ENCODE data around the gene ZNF692.

ZNF692 gene

GRCh38 chr1:248824301-248824700 is 34.6 kb downstream of the ZNF692 start:
- Histone ChIP-seq H3K9me3 (ENCODE audit: control insufficient read depth in 2 of 2, low read length in 2 of 2) (no peaks in the 10 kb centered on the region), H3K27me3 (ENCODE audit: control insufficient read depth in 1 of 2, insufficient read depth in 2 of 2, low read length in 2 of 2) (no peaks in the 10 kb centered on the region), H3K27ac (ENCODE audit: low read length) (no peak overlapping the region), H3K4me3 (ENCODE audit: low read length in 2 of 2) (peak overlapping the region; percentile 96 to 97), H3K9ac (ENCODE audit: low read length in 2 of 2) (peak overlapping the region; percentile 51 to 95), H3K36me3 (ENCODE audit: control insufficient read depth in 2 of 2, insufficient read depth in 2 of 2, low read length in 2 of 2) (peaks cover 8 to 22% of the 10 kb centered on the region in 2 donors), H3K4me1 (ENCODE audit: control insufficient read depth, insufficient read depth, low read length) (peaks cover 59% of the 10 kb centered on the region)

- Histone ChIP-seq H3K27me3 (ENCODE audit: control insufficient read depth in 1 of 2, insufficient read depth in 2 of 2, low read length in 2 of 2) (no peaks in the 10 kb centered on the region), H3K9me3 (ENCODE audit: control insufficient read depth in 2 of 2, low read length in 2 of 2) (no peaks in the 10 kb centered on the region), H3K9ac (ENCODE audit: low read length in 2 of 2) (peak overlapping the region in 1 of 2 donors; percentile 36), H3K27ac (ENCODE audit: low read length) (no peak overlapping the region), H3K4me1 (ENCODE audit: control insufficient read depth, insufficient read depth, low read length) (peaks cover 64% of the 10 kb centered on the region), H3K4me3 (ENCODE audit: low read length in 2 of 2) (peak overlapping the region; percentile 33 to 96), H3K36me3 (ENCODE audit: control insufficient read depth in 2 of 2, insufficient read depth in 2 of 2, low read length in 2 of 2) (peaks cover 8 to 22% of the 10 kb centered on the region in 2 donors)
These were observed 35.3 kb downstream of the ZNF692 start for GRCh38 chr1:248823517-248824001.

GRCh38 chr1:248822148-248823032 is 36.5 kb downstream of the ZNF692 start:
- Histone ChIP-seq H3K9me3 (ENCODE audit: control insufficient read depth in 2 of 2, low read length in 2 of 2) (no peaks in the 10 kb centered on the region), H3K4me3 (ENCODE audit: low read length in 2 of 2) (peak overlapping the region in 1 of 2 donors; percentile 49), H3K4me1 (ENCODE audit: control insufficient read depth, insufficient read depth, low read length) (peaks cover 64% of the 10 kb centered on the region), H3K9ac (ENCODE audit: low read length in 2 of 2) (no peak overlapping the region), H3K36me3 (ENCODE audit: control insufficient read depth in 2 of 2, insufficient read depth in 2 of 2, low read length in 2 of 2) (peaks cover 8 to 22% of the 10 kb centered on the region in 2 donors), H3K27me3 (ENCODE audit: control insufficient read depth in 1 of 2, insufficient read depth in 2 of 2, low read length in 2 of 2) (no peaks in the 10 kb centered on the region), H3K27ac (ENCODE audit: low read length) (no peak overlapping the region)

GRCh38 chr1:248821641-248822040 is 37.2 kb downstream of the ZNF692 start:
- Histone ChIP-seq H3K27me3 (ENCODE audit: control insufficient read depth in 1 of 2, insufficient read depth in 2 of 2, low read length in 2 of 2) (no peaks in the 10 kb centered on the region), H3K9me3 (ENCODE audit: control insufficient read depth in 2 of 2, low read length in 2 of 2) (no peaks in the 10 kb centered on the region), H3K4me3 (ENCODE audit: low read length in 2 of 2) (no peak overlapping the region), H3K4me1 (ENCODE audit: control insufficient read depth, insufficient read depth, low read length) (peaks cover 58% of the 10 kb centered on the region), H3K36me3 (ENCODE audit: control insufficient read depth in 2 of 2, insufficient read depth in 2 of 2, low read length in 2 of 2) (peaks cover 8 to 26% of the 10 kb centered on the region in 2 donors), H3K27ac (ENCODE audit: low read length) (peak overlapping the region; percentile 31), H3K9ac (ENCODE audit: low read length in 2 of 2) (peak overlapping the region in 1 of 2 donors; percentile 36)

- no peak overlapping the region for H3K27ac ChIP-seq (ENCODE audit: low read length)
These were observed 37.8 kb downstream of the ZNF692 start for GRCh38 chr1:248821101-248821500.

GRCh38 chr1:248820041-248820585 is 38.8 kb downstream of the ZNF692 start:
- Histone ChIP-seq H3K9me3 (ENCODE audit: control insufficient read depth in 2 of 2, low read length in 2 of 2) (no peaks in the 10 kb centered on the region), H3K9ac (ENCODE audit: low read length in 2 of 2) (no peak overlapping the region), H3K36me3 (ENCODE audit: control insufficient read depth in 2 of 2, insufficient read depth in 2 of 2, low read length in 2 of 2) (peaks cover 22 to 38% of the 10 kb centered on the region in 2 donors), H3K4me1 (ENCODE audit: control insufficient read depth, insufficient read depth, low read length) (peaks cover 53% of the 10 kb centered on the region), H3K27ac (ENCODE audit: low read length) (no peak overlapping the region), H3K27me3 (ENCODE audit: control insufficient read depth in 1 of 2, insufficient read depth in 2 of 2, low read length in 2 of 2) (no peaks in the 10 kb centered on the region), H3K4me3 (ENCODE audit: low read length in 2 of 2) (no peak overlapping the region)

More at GRCh38 chr1:248821101-248821500, 37.8 kb downstream of the ZNF692 start:
- no peaks in the 10 kb centered on the region for H3K27me3 ChIP-seq (ENCODE audit: control insufficient read depth in 1 of 2, insufficient read depth in 2 of 2, low read length in 2 of 2)
- H3K4me1 ChIP-seq (ENCODE audit: control insufficient read depth, insufficient read depth, low read length): peaks cover 55% of the 10 kb centered on the region
- no peak overlapping the region for H3K4me3 ChIP-seq (ENCODE audit: low read length in 2 of 2)
- no peak overlapping the region for H3K9ac ChIP-seq (ENCODE audit: low read length in 2 of 2)
- no peaks in the 10 kb centered on the region for H3K9me3 ChIP-seq (ENCODE audit: control insufficient read depth in 2 of 2, low read length in 2 of 2)
- peaks cover 13 to 30% of the 10 kb centered on the region in 2 donors for H3K36me3 ChIP-seq (ENCODE audit: control insufficient read depth in 2 of 2, insufficient read depth in 2 of 2, low read length in 2 of 2)

- Histone ChIP-seq H3K36me3 (ENCODE audit: control insufficient read depth in 2 of 2, insufficient read depth in 2 of 2, low read length in 2 of 2) (peaks cover 33 to 45% of the 10 kb centered on the region in 2 donors), H3K27me3 (ENCODE audit: control insufficient read depth in 1 of 2, insufficient read depth in 2 of 2, low read length in 2 of 2) (no peaks in the 10 kb centered on the region), H3K4me1 (ENCODE audit: control insufficient read depth, insufficient read depth, low read length) (peaks cover 39% of the 10 kb centered on the region), H3K27ac (ENCODE audit: low read length) (no peak overlapping the region), H3K9ac (ENCODE audit: low read length in 2 of 2) (peak overlapping the region in 1 of 2 donors; percentile 21), H3K4me3 (ENCODE audit: low read length in 2 of 2) (no peak overlapping the region), H3K9me3 (ENCODE audit: control insufficient read depth in 2 of 2, low read length in 2 of 2) (no peaks in the 10 kb centered on the region)
These were observed 40.1 kb downstream of the ZNF692 start for GRCh38 chr1:248818505-248819374.

GRCh38 chr1:248817065-248817464 is 41.8 kb downstream of the ZNF692 start:
- Histone ChIP-seq H3K27me3 (ENCODE audit: control insufficient read depth in 1 of 2, insufficient read depth in 2 of 2, low read length in 2 of 2) (no peaks in the 10 kb centered on the region), H3K4me3 (ENCODE audit: low read length in 2 of 2) (no peak overlapping the region), H3K4me1 (ENCODE audit: control insufficient read depth, insufficient read depth, low read length) (peaks cover 24% of the 10 kb centered on the region), H3K27ac (ENCODE audit: low read length) (no peak overlapping the region), H3K9ac (ENCODE audit: low read length in 2 of 2) (no peak overlapping the region), H3K9me3 (ENCODE audit: control insufficient read depth in 2 of 2, low read length in 2 of 2) (no peaks in the 10 kb centered on the region), H3K36me3 (ENCODE audit: control insufficient read depth in 2 of 2, insufficient read depth in 2 of 2, low read length in 2 of 2) (peaks cover 41 to 57% of the 10 kb centered on the region in 2 donors)

- peaks cover 17% of the 10 kb centered on the region for H3K4me1 ChIP-seq (ENCODE audit: control insufficient read depth, insufficient read depth, low read length)
- H3K27me3 ChIP-seq (ENCODE audit: control insufficient read depth in 1 of 2, insufficient read depth in 2 of 2, low read length in 2 of 2): no peaks in the 10 kb centered on the region
- no peak overlapping the region for H3K27ac ChIP-seq (ENCODE audit: low read length)
- peaks cover 41 to 58% of the 10 kb centered on the region in 2 donors for H3K36me3 ChIP-seq (ENCODE audit: control insufficient read depth in 2 of 2, insufficient read depth in 2 of 2, low read length in 2 of 2)
- H3K9ac ChIP-seq (ENCODE audit: low read length in 2 of 2): no peak overlapping the region
- no peaks in the 10 kb centered on the region for H3K9me3 ChIP-seq (ENCODE audit: control insufficient read depth in 2 of 2, low read length in 2 of 2)
- H3K4me3 ChIP-seq (ENCODE audit: low read length in 2 of 2): no peak overlapping the region
These were observed 42.6 kb downstream of the ZNF692 start for GRCh38 chr1:248816042-248816851.
